SK-MEL-5 (cell line): ENCODE results near the gene LILRB5. TPM values are rescaled to one million over a fixed set of nuclear protein-coding genes. Genes with fewer than 3 reads are reported as not detected.
"Not testable (repeated sequence)": the region's sequence is repeated elsewhere in the genome, so short reads cannot be mapped to it uniquely, and the experiment has no call there.

Experiments
- DNase-seq: peaks from one replicate; pipeline ENCODE4 v3.0.0-alpha.2; 2016; ENCODE audit warnings: low read depth, low spot score
- in situ Hi-C: cut with HindIII; loops from 2 replicates; pipeline ENCODE4 v1.10.0; 2016; ENCODE audit warnings: low sequenced_read_pairs, high pct_unique_total_duplicates, low pct_unique_long_range_greater_than_20kb
- polyA plus RNA-seq, 2 experiments: library from polyadenylated mRNA; depleted of rRNA; stranded (reverse); fragments of >200 nt; gene quantifications; 2 replicates each; pipeline ENCODE4 v1.2.3, GENCODE V29; 2015
- total RNA-seq: library from RNA; depleted of rRNA; stranded (reverse); fragments of >200 nt; shearing (Covaris generic); gene quantifications from 2 replicates; pipeline ENCODE4 v1.2.3, GENCODE V29; 2014; rRNA removed

Gene LILRB5
- not detected in 2 replicates for total RNA-seq
- not detected in 2 replicates for polyA plus RNA-seq (2015; cell fraction: cytosol; rRNA removed)
- 0.27 TPM in 1 of 2 replicates, not detected in the other for polyA plus RNA-seq (2015; cell fraction: nucleus; rRNA removed)

- in situ Hi-C loops: no loop called here
- no peak for DNase-seq
Observed at GRCh38 chr19:54257116-54257480, at the start of gene LILRB5. TSS of gene LILRB5 (minus strand) at chr19:54257273. CDS start at chr19:54257193, 80 bp downstream.

GRCh38 chr19:54305141-54305540 is 48.1 kb upstream of the LILRB5 start:
- no peak for DNase-seq
- in situ Hi-C loops: no loop called here

- DNase-seq: no peak
- in situ Hi-C loops: no loop called here
Observed at GRCh38 chr19:54302257-54302656, 45.2 kb upstream of the LILRB5 start.

GRCh38 chr19:54299515-54299914 is 42.4 kb upstream of the LILRB5 start:
- in situ Hi-C loops: no loop called here
- DNase-seq: no peak

GRCh38 chr19:54299126-54299498 is 42.0 kb upstream of the LILRB5 start:
- in situ Hi-C loops: no loop called here

GRCh38 chr19:54298357-54299125 is 41.5 kb upstream of the LILRB5 start:
- in situ Hi-C loops: no loop called here
- no peak for DNase-seq

More at GRCh38 chr19:54299126-54299498, 42.0 kb upstream of the LILRB5 start:
- no peak for DNase-seq

GRCh38 chr19:54297759-54298305 is 40.8 kb upstream of the LILRB5 start:
- in situ Hi-C loops: no loop called here
- DNase-seq: peak; percentile 44

GRCh38 chr19:54294539-54294938 is 37.5 kb upstream of the LILRB5 start:
- in situ Hi-C loops: no loop called here
- no peak for DNase-seq

- DNase-seq, in situ Hi-C loops: not testable (repeated sequence)
Observed at GRCh38 chr19:54289160-54289559, 32.1 kb upstream of the LILRB5 start.

GRCh38 chr19:54287456-54287855 is 30.4 kb upstream of the LILRB5 start:
- no peak for DNase-seq
- in situ Hi-C loops: no loop called here

GRCh38 chr19:54286283-54286682 is 29.2 kb upstream of the LILRB5 start:
- DNase-seq, in situ Hi-C loops: not testable (repeated sequence)

- in situ Hi-C loops, DNase-seq: not testable (repeated sequence)
Observed at GRCh38 chr19:54285427-54286056, 28.5 kb upstream of the LILRB5 start.

- no peak for DNase-seq
- in situ Hi-C loops: no loop called here
Observed at GRCh38 chr19:54282686-54283470, 25.8 kb upstream of the LILRB5 start.

- DNase-seq, in situ Hi-C loops: not testable (repeated sequence)
Observed at GRCh38 chr19:54281729-54282075, 24.6 kb upstream of the LILRB5 start.

- DNase-seq: no peak
- in situ Hi-C loops: no loop called here
Observed at GRCh38 chr19:54281007-54281728, 24.1 kb upstream of the LILRB5 start, which contains the start of gene LILRB2. TSS of gene LILRB2 (minus strand) at chr19:54281110. CDS start at chr19:54280496, 614 bp downstream.

GRCh38 chr19:54280441-54280840 is 23.4 kb upstream of the LILRB5 start:
- in situ Hi-C loops, DNase-seq: not testable (repeated sequence)

- DNase-seq, in situ Hi-C loops: not testable (repeated sequence)
Observed at GRCh38 chr19:54280025-54280424, 23.0 kb upstream of the LILRB5 start.
